ENCODE results near the gene KRTAP9-9. TPM values are rescaled to one million over a fixed set of nuclear protein-coding genes. Genes with fewer than 3 reads are reported as not detected.
"Not testable (repeated sequence)": the region's sequence is repeated elsewhere in the genome, so short reads cannot be mapped to it uniquely, and the experiment has no call there.

Gene KRTAP9-9
- total RNA-seq, 1 donor from 2014 or later, result not detected

- DNase-seq, result no peak
Observed at GRCh38 chr17:41265078-41265477, 9.9 kb downstream of the KRTAP9-9 start, which contains the start of gene KRTAP9-6. Gene KRTAP9-6, plus strand, starts transcription at chr17:41265378. Its CDS starts 0 bp downstream, at chr17:41265378.

- no peak for DNase-seq
Observed at GRCh38 chr17:41267711-41268110, 12.5 kb downstream of the KRTAP9-9 start.

DNA sequence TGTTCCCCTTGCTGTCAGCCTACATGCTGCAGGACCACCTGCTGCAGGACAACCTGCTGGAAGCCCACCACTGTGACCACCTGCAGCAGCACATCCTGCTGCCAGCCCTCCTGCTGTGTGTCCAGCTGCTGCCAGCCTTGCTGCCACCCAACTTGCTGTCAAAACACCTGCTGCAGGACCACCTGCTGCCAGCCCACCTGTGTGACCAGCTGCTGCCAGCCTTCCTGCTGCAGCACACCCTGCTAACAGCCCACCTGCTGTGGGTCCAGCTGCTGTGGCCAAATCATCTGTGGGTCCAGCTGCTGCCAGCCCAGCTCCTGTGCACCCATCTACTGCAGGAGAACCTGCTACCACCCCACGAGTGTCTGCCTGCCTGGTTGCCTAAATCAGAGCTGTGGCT is 16.1 kb downstream of the KRTAP9-9 start:
- not testable (repeated sequence) for DNase-seq

DNA sequence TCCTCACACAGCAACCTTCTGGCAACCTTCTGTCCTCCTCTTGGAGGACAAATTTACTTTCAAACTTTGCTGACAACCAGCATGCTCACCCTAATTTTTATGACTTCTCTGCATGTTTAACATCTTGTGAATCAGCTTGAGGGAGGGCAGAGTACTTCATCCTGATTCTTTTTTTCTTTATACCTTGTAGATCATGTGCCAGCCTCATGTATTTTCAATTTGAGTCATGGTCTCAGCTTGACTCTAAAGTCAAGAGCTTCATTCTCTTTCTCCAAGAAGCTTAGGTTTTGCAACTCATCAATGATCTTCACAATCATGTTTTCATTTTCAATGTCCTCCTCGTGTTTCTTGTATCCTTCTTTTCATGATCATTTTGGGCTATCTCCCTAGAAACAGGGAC is 16.7 kb downstream of the KRTAP9-9 start:
- no peak for DNase-seq

GRCh38 chr17:41275648-41276190 is 20.5 kb downstream of the KRTAP9-9 start, which contains the start of gene KRTAP9-7:
Gene KRTAP9-7, plus strand, starts transcription at chr17:41275698. Its CDS starts 0 bp downstream, at chr17:41275698.
- not testable (repeated sequence) for DNase-seq

GRCh38 chr17:41278176-41278955 is 23.2 kb downstream of the KRTAP9-9 start:
- no peak for DNase-seq

- DNase-seq, result no peak
Observed at GRCh38 chr17:41284043-41284442, 28.9 kb downstream of the KRTAP9-9 start.

- no peak for DNase-seq
Observed at GRCh38 chr17:41284546-41284945, 29.4 kb downstream of the KRTAP9-9 start.

- DNase-seq, result no peak
Observed at GRCh38 chr17:41287050-41287449, 31.9 kb downstream of the KRTAP9-9 start.

- DNase-seq, result no peak
Observed at GRCh38 chr17:41294016-41294415, 38.8 kb downstream of the KRTAP9-9 start.

DNA sequence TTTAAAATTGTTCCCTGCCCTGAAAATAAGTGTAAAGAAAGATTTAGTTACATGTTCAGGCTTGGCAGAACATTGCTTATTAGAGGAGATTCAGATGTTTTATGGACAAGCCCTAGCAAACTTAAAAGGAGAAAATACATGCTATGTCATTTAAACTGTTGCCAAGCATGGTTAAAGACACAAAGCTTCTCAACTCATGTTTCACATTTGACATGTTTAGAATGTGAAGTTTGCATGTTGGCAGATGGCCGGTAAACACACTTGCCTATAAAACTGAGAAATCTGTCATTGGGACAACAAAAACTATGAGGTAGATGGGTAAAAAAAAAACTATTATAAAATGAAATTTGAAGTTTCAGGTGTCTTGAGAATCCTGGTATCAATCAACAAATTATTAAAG is 41.7 kb downstream of the KRTAP9-9 start:
- no peak for DNase-seq

- no peak for DNase-seq
Observed at GRCh38 chr17:41298458-41299135, 43.4 kb downstream of the KRTAP9-9 start.

DNA sequence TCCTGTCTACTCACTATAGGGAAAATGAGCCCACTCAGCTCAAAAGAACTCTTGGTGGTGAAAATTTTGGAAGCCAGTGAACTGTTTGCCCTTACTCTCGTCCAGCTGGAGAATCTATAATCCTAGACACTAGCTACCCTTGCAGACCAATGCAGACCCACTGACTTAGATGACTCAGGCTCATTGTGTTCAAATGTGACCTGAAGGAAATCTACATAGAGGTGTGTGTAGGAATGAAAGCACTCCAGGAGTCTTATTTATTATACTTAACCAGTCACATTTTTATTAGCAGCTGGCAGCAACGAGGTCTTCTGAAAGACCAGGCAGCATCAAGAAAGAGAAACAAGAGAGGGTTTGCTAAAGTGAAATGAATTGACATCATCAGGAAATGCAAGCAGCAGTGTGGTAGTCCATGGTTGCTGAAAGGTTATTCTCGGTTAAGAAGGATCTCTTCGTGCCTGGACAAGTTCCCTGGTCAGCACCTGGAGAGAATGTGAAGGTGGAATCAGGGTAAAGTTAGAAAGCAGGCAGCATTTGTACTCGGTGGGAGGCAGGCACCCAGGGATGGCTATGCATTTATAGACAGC is 46.1 kb downstream of the KRTAP9-9 start:
- no peak for DNase-seq

DNA sequence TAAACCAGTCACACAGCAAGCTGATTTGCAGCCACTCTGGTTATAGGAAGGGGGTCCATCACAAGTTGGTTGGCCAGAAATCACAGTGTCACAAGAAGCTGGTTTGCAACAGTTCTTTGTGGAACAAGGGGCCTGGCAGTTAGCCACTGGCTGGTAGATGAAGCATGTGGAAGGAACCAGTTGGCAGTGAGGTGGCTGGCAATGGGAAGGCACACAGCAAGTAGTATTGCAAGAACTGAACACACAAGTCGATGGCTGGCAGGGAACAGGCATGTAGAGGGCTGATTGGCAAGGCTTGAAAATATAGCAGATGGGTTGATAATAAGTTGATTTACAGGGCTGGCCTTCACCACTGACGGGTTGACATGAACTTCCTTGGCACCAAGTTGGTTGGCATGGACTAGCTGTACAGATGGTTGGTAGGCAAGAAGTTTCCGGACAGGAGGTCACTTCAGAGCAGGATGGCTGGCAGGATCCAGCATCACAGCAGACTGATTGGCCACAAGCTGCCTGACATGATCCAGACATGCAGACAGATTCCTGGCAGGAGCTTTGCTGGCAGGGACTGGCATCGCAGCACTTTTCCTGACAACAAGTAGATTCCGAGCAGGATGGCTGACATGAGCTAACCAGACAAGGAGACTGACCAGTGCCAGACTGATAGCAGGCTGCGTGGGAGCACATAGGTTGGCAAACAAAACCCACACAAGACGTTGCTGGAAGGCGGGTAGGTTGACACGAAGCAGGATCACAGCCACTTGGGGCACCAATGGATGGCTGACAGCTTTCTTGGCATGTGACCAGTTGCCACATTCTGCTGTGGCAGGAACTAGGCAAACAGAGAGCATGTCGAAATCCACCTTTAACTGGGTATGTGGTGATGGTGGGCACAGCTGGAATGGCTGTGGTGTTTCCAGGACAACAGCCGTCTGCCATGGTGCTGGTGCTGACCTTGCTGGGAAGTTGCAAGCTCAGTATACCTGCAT is 47.0 kb downstream of the KRTAP9-9 start, which contains the start of gene KRTAP29-1:
KRTAP29-1 (minus strand) TSS at position 936 of the 986 bp plus-strand sequence; CDS start at position 936, 0 bp downstream.
- no peak for DNase-seq

- DNase-seq, result no peak
Observed at GRCh38 chr17:41302981-41303380, 47.8 kb downstream of the KRTAP9-9 start.

DNA sequence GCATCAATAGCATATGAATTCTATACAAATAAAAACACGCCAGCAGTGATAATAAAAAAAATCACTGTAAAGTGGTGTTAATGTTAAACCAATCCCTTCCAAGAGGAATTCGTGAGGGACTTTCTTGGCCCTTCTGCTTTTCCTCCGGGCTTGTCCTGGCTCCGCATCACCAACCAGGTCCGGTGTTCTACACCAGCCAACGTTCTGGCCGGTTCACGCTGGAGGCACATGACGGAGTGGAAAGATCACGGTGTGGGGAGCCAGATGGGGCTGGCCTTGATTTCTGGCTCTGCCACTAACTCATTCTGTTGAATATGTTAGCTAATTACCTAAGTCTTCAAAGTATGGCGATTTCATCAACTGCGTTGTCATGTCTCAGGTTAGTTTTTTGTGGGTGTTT is 48.9 kb downstream of the KRTAP9-9 start:
- no peak for DNase-seq

Other genes with a start within 250 kb of the KRTAP9-9 start
- gene KRTAP3-1, start 246.3 kb upstream of the KRTAP9-9 start, total RNA-seq, result not detected in 2 replicates
- gene KRTAP1-5, start 228.2 kb upstream of the KRTAP9-9 start, total RNA-seq, result not detected in 2 replicates
- gene KRTAP1-4, start 225.2 kb upstream of the KRTAP9-9 start, total RNA-seq, result not detected in 2 replicates
- not detected in 2 replicates for gene KRTAP1-3, start 220.5 kb upstream of the KRTAP9-9 start, total RNA-seq
- not detected in 2 replicates for gene KRTAP1-1, start 213.9 kb upstream of the KRTAP9-9 start, total RNA-seq
- gene KRTAP2-1, start 208.1 kb upstream of the KRTAP9-9 start, total RNA-seq, result not detected in 2 replicates
- not detected in 2 replicates for gene KRTAP2-2, start 200.2 kb upstream of the KRTAP9-9 start, total RNA-seq
- gene KRTAP2-3, start 195.3 kb upstream of the KRTAP9-9 start, total RNA-seq, result not detected in 2 replicates
- gene KRTAP2-4, start 189.5 kb upstream of the KRTAP9-9 start, total RNA-seq, result not detected in 2 replicates
- not detected in 2 replicates for gene KRTAP4-7, start 171.2 kb upstream of the KRTAP9-9 start, total RNA-seq
- not detected in 2 replicates for gene KRTAP4-8, start 157.2 kb upstream of the KRTAP9-9 start, total RNA-seq
- gene KRTAP4-16, start 153.2 kb upstream of the KRTAP9-9 start, total RNA-seq, result not detected in 2 replicates
- gene KRTAP4-9, start 150.0 kb upstream of the KRTAP9-9 start, total RNA-seq, result not detected in 2 replicates
- not detected in 2 replicates for gene KRTAP4-11, start 137.0 kb upstream of the KRTAP9-9 start, total RNA-seq
- gene KRTAP4-12, start 131.2 kb upstream of the KRTAP9-9 start, total RNA-seq, result not detected in 2 replicates
- 0.19 TPM in 1 of 2 replicates, not detected in the other for gene KRTAP4-6, start 114.8 kb upstream of the KRTAP9-9 start, total RNA-seq
- not detected in 2 replicates for gene KRTAP4-5, start 105.6 kb upstream of the KRTAP9-9 start, total RNA-seq
- not detected in 2 replicates for gene KRTAP4-4, start 94.6 kb upstream of the KRTAP9-9 start, total RNA-seq
- gene KRTAP4-3, start 87.2 kb upstream of the KRTAP9-9 start, total RNA-seq, result not detected in 2 replicates
- gene KRTAP4-2, start 77.2 kb upstream of the KRTAP9-9 start, total RNA-seq, result not detected in 2 replicates
- gene KRTAP4-1, start 70.5 kb upstream of the KRTAP9-9 start, total RNA-seq, result not detected in 2 replicates
- gene KRTAP9-1, start 65.5 kb upstream of the KRTAP9-9 start, total RNA-seq, result not detected in 2 replicates
- gene KRTAP9-2, start 28.7 kb upstream of the KRTAP9-9 start, total RNA-seq, result not detected in 2 replicates
- not detected in 2 replicates for gene KRTAP9-3, start 22.9 kb upstream of the KRTAP9-9 start, total RNA-seq
- not detected in 2 replicates for gene KRTAP9-8, start 17.4 kb upstream of the KRTAP9-9 start, total RNA-seq
- not detected in 2 replicates for gene KRTAP9-4, start 5.7 kb upstream of the KRTAP9-9 start, total RNA-seq
- gene KRTAP9-6, start 10.0 kb downstream of the KRTAP9-9 start, total RNA-seq, result not detected in 2 replicates
- not detected in 2 replicates for gene KRTAP9-7, start 20.3 kb downstream of the KRTAP9-9 start, total RNA-seq
- gene KRTAP29-1, start 47.5 kb downstream of the KRTAP9-9 start, total RNA-seq, result not detected in 2 replicates
- 0.05 TPM in 1 of 2 replicates, not detected in the other for gene KRTAP16-1, start 53.9 kb downstream of the KRTAP9-9 start, total RNA-seq
- gene KRTAP17-1, start 60.3 kb downstream of the KRTAP9-9 start, total RNA-seq, result not detected in 2 replicates
- not detected in 2 replicates for gene KRT33A, start 95.4 kb downstream of the KRTAP9-9 start, total RNA-seq
- gene KRT33B, start 114.4 kb downstream of the KRTAP9-9 start, total RNA-seq, result not detected in 2 replicates
- gene KRT34, start 126.9 kb downstream of the KRTAP9-9 start, total RNA-seq, result 0.51 TPM in 1 of 2 replicates, not detected in the other
- gene KRT31, start 142.2 kb downstream of the KRTAP9-9 start, total RNA-seq, result not detected in 2 replicates
- not detected in 2 replicates for gene KRT37, start 169.2 kb downstream of the KRTAP9-9 start, total RNA-seq
- gene KRT38, start 185.6 kb downstream of the KRTAP9-9 start, total RNA-seq, result not detected in 2 replicates
- gene KRT32, start 212.0 kb downstream of the KRTAP9-9 start, total RNA-seq, result not detected in 2 replicates
- gene KRT35, start 225.8 kb downstream of the KRTAP9-9 start, total RNA-seq, result not detected in 2 replicates
- gene KRT36, start 234.5 kb downstream of the KRTAP9-9 start, total RNA-seq, result 0.14 and 0.17 TPM in 2 replicates

Measured in dermis blood vessel endothelial cell (primary cell).